Smooth muscle cell (in vitro differentiated cells): ENCODE measurements around the gene NMUR1. TPM values are rescaled to one million over a fixed set of nuclear protein-coding genes. Genes with fewer than 3 reads are reported as not detected.
"Not testable (repeated sequence)": the region's sequence is repeated elsewhere in the genome, so short reads cannot be mapped to it uniquely, and the experiment has no call there.

ENCODE experiments used
- DNase-seq: peaks from one replicate; lab custom pipeline; 2025; ENCODE audit not compliant: unreplicated experiment; lab: John Stamatoyannopoulos, UW
- H2AFZ ChIP-seq: fragments of 200-600 bp; sonication (generic); 2 replicates; pipeline ENCODE4 v1.6.0; 2016; ENCODE audit warnings: antibody characterized with exemption, low read depth, mild to moderate bottlenecking
- H3F3A ChIP-seq: fragments of 200-600 bp; sonication (generic); 2 replicates; pipeline ENCODE4 v1.6.0; 2017; ENCODE audit warnings: antibody characterized with exemption, low read depth
- H3K27ac ChIP-seq: fragments of 200-600 bp; sonication (generic); 2 replicates; pipeline ENCODE4 v1.5.1; 2016; ENCODE audit warnings: low read depth, mild to moderate bottlenecking
- H3K27me3 ChIP-seq: fragments of 200-600 bp; sonication (generic); 2 replicates; pipeline ENCODE4 v1.6.1; 2016; ENCODE audit warnings: low read depth, mild to moderate bottlenecking
- H3K36me3 ChIP-seq: fragments of 200-600 bp; sonication (generic); 2 replicates; pipeline ENCODE4 v1.5.1; 2016; ENCODE audit warnings: low read depth
- H3K4me1 ChIP-seq: fragments of 200-600 bp; sonication (generic); 2 replicates; pipeline ENCODE4 v1.5.1; 2016; ENCODE audit warnings: low read depth
- H3K4me2 ChIP-seq: fragments of 200-600 bp; sonication (generic); 2 replicates; pipeline ENCODE4 v1.6.0; 2016; ENCODE audit warnings: mild to moderate bottlenecking
- H3K4me3 ChIP-seq: fragments of 200-600 bp; sonication (generic); 2 replicates; pipeline ENCODE4 v1.5.1; 2016; ENCODE audit warnings: mild to moderate bottlenecking
- H3K79me2 ChIP-seq: fragments of 200-600 bp; sonication (generic); 2 replicates; pipeline ENCODE4 v1.6.0; 2016; ENCODE audit warnings: low read depth, mild to moderate bottlenecking
- H3K9ac ChIP-seq: fragments of 200-600 bp; sonication (generic); 2 replicates; pipeline ENCODE4 v1.6.0; 2016; ENCODE audit warnings: low read depth
- H3K9me3 ChIP-seq: fragments of 200-600 bp; sonication (generic); replicated peaks from 2 replicates; pipeline ENCODE4 v1.5.1; 2016; ENCODE audit warnings: low read depth
- H4K20me1 ChIP-seq: fragments of 200-600 bp; sonication (generic); 2 replicates; pipeline ENCODE4 v1.6.0; 2016; ENCODE audit warnings: low read depth
- CTCF ChIP-seq: fragments of 200-600 bp; sonication (generic); IDR thresholded peaks from 2 replicates; pipeline ENCODE4 v1.5.1; 2017; ENCODE audit warnings: borderline replicate concordance, mild to moderate bottlenecking, antibody characterized with exemption; ENCODE audit not compliant: insufficient read depth, poor library complexity, severe bottlenecking
- WGBS: methylation state at CpG from one replicate; pipeline ENCODE4 v1.1.7; 2016; ENCODE audit warnings: low lambda C conversion rate; 5-methylcytosine and 5-hydroxymethylcytosine counted together
- polyA plus RNA-seq: library from polyadenylated mRNA; unstranded; fragments of >200 nt; fragmentation: Nextera tagmentation; extraction: Ambion mirVana; gene quantifications from 2 replicates; pipeline ENCODE4 v1.2.1, GENCODE V29; 2016
- total RNA-seq: library from RNA; depleted of rRNA; stranded (reverse); fragments of >200 nt; gene quantifications from 2 replicates; pipeline ENCODE4 v1.2.3, GENCODE V29; 2014

NMUR1 gene
- total and polyA plus RNA-seq, 2 experiments from 2014 or later = not detected

GRCh38 chr2:231557571-231558217 is 27.4 kb upstream of the NMUR1 start:
- Histone ChIP-seq H3K79me2 (no peaks in the 10 kb centered on the region), H3F3A (no peaks in the 10 kb centered on the region), H2AFZ (no peak overlapping the region), H3K9me3 (peaks cover 5% of the 10 kb centered on the region), H3K36me3 (no peaks in the 10 kb centered on the region), H3K27ac (no peak overlapping the region), H3K4me1 (peaks cover 4% of the 10 kb centered on the region), H3K4me2 (no peak overlapping the region), H3K9ac (no peak overlapping the region), H3K27me3 (no peaks in the 10 kb centered on the region), H4K20me1 (no peaks in the 10 kb centered on the region), H3K4me3 (no peak overlapping the region)
- TF ChIP-seq CTCF = peak; percentile 75
- no peak for DNase-seq
- WGBS = 50% methylated on average over 11 of the region's 11 CpGs

- TF ChIP-seq CTCF = no peak
- no peaks in the 10 kb centered on the region for H3F3A ChIP-seq
- no peak overlapping the region for H2AFZ ChIP-seq
- no peak overlapping the region for H3K4me2 ChIP-seq
- no peaks in the 10 kb centered on the region for H3K27me3 ChIP-seq
- peaks cover 9% of the 10 kb centered on the region for H3K9me3 ChIP-seq
- H3K4me1 ChIP-seq = peaks cover 4% of the 10 kb centered on the region
- no peak overlapping the region for H3K27ac ChIP-seq
- DNase-seq = no peak
- 88% methylated on average over 7 of the region's 7 CpGs for WGBS
- no peaks in the 10 kb centered on the region for H4K20me1 ChIP-seq
- no peak overlapping the region for H3K4me3 ChIP-seq
- no peaks in the 10 kb centered on the region for H3K79me2 ChIP-seq
- H3K9ac ChIP-seq = no peak overlapping the region
- no peaks in the 10 kb centered on the region for H3K36me3 ChIP-seq
These were observed 26.7 kb upstream of the NMUR1 start for GRCh38 chr2:231556981-231557380.

- H3K9me3 ChIP-seq, H3K36me3 ChIP-seq, DNase-seq, H2AFZ ChIP-seq, H3K4me2 ChIP-seq, H3K27ac ChIP-seq, H3K27me3 ChIP-seq, H3F3A ChIP-seq, H3K4me3 ChIP-seq, H4K20me1 ChIP-seq, H3K9ac ChIP-seq, H3K79me2 ChIP-seq, H3K4me1 ChIP-seq: not testable (repeated sequence)
- WGBS = 96% methylated on average over 8 of the region's 8 CpGs
These were observed 26.3 kb upstream of the NMUR1 start for GRCh38 chr2:231556496-231556895.

- Histone ChIP-seq H3K79me2 (no peaks in the 10 kb centered on the region), H4K20me1 (no peaks in the 10 kb centered on the region), H3F3A (no peaks in the 10 kb centered on the region), H3K9me3 (peaks cover 9% of the 10 kb centered on the region), H2AFZ (no peak overlapping the region), H3K4me3 (no peak overlapping the region), H3K27ac (no peak overlapping the region), H3K9ac (no peak overlapping the region), H3K4me2 (no peak overlapping the region), H3K36me3 (no peaks in the 10 kb centered on the region), H3K27me3 (no peaks in the 10 kb centered on the region), H3K4me1 (peaks cover 4% of the 10 kb centered on the region)
- no peak for TF ChIP-seq CTCF
- no peak for DNase-seq
- WGBS = 70% methylated on average over 14 of the region's 14 CpGs
These were observed 24.7 kb upstream of the NMUR1 start for GRCh38 chr2:231554748-231555545.
